Pons (tissue), 1 donor: ENCODE measurements around the gene SLC4A5.
"Not testable (repeated sequence)": the region's sequence is repeated elsewhere in the genome, so short reads cannot be mapped to it uniquely, and the experiment has no call there.

Experiments used
- DNase-seq: peaks from one replicate; pipeline ENCODE4 v3.0.0-alpha.2; 2016; ENCODE audit warnings: low spot score

Gene SLC4A5

GRCh38 chr2:74233648-74234047 lies 109.6 kb downstream of the SLC4A5 start:
- DNase-seq: no peak

GRCh38 chr2:74232426-74232825 lies 110.8 kb downstream of the SLC4A5 start:
- DNase-seq: no peak

- DNase-seq: not testable (repeated sequence)
Observed at GRCh38 chr2:74229865-74230264, 113.4 kb downstream of the SLC4A5 start.

GRCh38 chr2:74228772-74229171 lies 114.4 kb downstream of the SLC4A5 start:
- no peak for DNase-seq

- no peak for DNase-seq
Observed at GRCh38 chr2:74227646-74228045, 115.6 kb downstream of the SLC4A5 start.

- DNase-seq: no peak
Observed at GRCh38 chr2:74226648-74227213, 116.5 kb downstream of the SLC4A5 start.

- DNase-seq: no peak
Observed at GRCh38 chr2:74225698-74226459, 117.3 kb downstream of the SLC4A5 start.

GRCh38 chr2:74223941-74224770 lies 119.1 kb downstream of the SLC4A5 start:
- DNase-seq: no peak

- no peak for DNase-seq
Observed at GRCh38 chr2:74222300-74222650, 120.9 kb downstream of the SLC4A5 start.

GRCh38 chr2:74221604-74222299 lies 121.5 kb downstream of the SLC4A5 start:
- DNase-seq: no peak

- DNase-seq: no peak
Observed at GRCh38 chr2:74221091-74221490, 122.1 kb downstream of the SLC4A5 start.

- DNase-seq: no peak
Observed at GRCh38 chr2:74219846-74220486, 123.2 kb downstream of the SLC4A5 start.

GRCh38 chr2:74216642-74217041 lies 126.6 kb downstream of the SLC4A5 start:
- no peak for DNase-seq

GRCh38 chr2:74215771-74216170 lies 127.4 kb downstream of the SLC4A5 start:
- DNase-seq: not testable (repeated sequence)

GRCh38 chr2:74212702-74213410 lies 130.4 kb downstream of the SLC4A5 start:
- no peak for DNase-seq

- DNase-seq: no peak
Observed at GRCh38 chr2:74206180-74206688, 137.0 kb downstream of the SLC4A5 start.

- DNase-seq: no peak
Observed at GRCh38 chr2:74205596-74205995, 137.6 kb downstream of the SLC4A5 start.

- DNase-seq: no peak
Observed at GRCh38 chr2:74205113-74205512, 138.1 kb downstream of the SLC4A5 start.

- DNase-seq: no peak
Observed at GRCh38 chr2:74204436-74204835, 138.8 kb downstream of the SLC4A5 start.

- DNase-seq: no peak
Observed at GRCh38 chr2:74201596-74201995, 141.6 kb downstream of the SLC4A5 start.

GRCh38 chr2:74201196-74201595 lies 142.0 kb downstream of the SLC4A5 start:
- DNase-seq: no peak
